GM12875 (cell line): ENCODE measurements around the gene SLC16A12.

ENCODE experiments used
- H3K4me3 ChIP-seq: one replicate; pipeline ENCODE4 v1.5.1; 2011; ENCODE audit warnings: low read depth, low read length, control low read depth
- TF ChIP-seq, protein P1 (sequence below): IDR thresholded peaks from 2 replicates; pipeline ENCODE4 v1.5.1; 2011; ENCODE audit warnings: low read depth, mild to moderate bottlenecking, control low read depth, inconsistent platforms, low read length, moderate library complexity, borderline replicate concordance; ENCODE audit not compliant: insufficient read depth

The SLC16A12 gene, protein sequence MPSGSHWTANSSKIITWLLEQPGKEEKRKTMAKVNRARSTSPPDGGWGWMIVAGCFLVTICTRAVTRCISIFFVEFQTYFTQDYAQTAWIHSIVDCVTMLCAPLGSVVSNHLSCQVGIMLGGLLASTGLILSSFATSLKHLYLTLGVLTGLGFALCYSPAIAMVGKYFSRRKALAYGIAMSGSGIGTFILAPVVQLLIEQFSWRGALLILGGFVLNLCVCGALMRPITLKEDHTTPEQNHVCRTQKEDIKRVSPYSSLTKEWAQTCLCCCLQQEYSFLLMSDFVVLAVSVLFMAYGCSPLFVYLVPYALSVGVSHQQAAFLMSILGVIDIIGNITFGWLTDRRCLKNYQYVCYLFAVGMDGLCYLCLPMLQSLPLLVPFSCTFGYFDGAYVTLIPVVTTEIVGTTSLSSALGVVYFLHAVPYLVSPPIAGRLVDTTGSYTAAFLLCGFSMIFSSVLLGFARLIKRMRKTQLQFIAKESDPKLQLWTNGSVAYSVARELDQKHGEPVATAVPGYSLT

DNA sequence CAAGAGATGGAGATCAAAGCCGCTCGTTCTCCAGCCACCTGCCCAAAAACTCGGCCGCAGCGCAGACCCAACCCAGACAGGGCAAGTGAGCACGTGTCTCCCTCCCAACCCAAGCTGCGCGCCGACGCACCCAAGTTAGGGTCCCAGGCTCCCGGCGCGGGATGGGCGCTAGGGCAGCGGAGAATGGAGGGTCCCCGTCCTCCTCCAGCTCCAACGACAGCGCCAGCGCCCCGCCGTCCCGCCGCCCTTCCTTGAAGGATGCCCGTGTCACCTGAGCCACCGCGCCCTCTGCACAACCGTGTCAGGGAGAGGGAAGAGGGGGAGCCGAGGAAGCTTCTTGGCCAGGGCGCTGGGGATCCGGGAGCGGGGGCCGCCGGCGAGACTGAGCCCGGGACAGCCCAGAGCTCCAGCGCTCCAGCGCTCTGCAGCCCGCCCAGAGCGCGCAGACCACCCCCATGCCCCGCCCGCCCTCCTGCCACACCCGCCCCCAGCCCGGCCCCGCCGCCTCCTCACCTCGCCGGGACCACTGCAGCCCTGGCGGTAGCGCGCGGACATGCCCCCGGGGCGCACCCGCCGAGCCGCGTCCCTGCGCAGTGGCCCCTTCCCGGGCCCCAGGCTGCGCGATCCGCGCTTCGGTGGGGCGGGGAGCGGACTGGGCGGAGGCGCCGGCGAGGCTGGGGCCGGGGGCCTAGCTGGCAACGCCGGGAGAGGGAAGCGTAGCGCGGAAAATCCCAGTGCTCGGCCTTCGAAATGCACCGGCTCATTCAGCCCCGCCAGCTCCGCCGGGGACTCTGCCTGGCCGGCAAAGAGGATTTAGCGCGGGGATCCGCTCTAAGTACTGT, at the start of gene SLC16A12:
Gene SLC16A12 (minus strand): TSS at position 424 of the 842 bp plus-strand sequence. CDS start 73,016 bp downstream, outside the sequence.
- H3K4me3 ChIP-seq: no peak within 1 kb of the TSS
- TF ChIP-seq, protein P1, sequence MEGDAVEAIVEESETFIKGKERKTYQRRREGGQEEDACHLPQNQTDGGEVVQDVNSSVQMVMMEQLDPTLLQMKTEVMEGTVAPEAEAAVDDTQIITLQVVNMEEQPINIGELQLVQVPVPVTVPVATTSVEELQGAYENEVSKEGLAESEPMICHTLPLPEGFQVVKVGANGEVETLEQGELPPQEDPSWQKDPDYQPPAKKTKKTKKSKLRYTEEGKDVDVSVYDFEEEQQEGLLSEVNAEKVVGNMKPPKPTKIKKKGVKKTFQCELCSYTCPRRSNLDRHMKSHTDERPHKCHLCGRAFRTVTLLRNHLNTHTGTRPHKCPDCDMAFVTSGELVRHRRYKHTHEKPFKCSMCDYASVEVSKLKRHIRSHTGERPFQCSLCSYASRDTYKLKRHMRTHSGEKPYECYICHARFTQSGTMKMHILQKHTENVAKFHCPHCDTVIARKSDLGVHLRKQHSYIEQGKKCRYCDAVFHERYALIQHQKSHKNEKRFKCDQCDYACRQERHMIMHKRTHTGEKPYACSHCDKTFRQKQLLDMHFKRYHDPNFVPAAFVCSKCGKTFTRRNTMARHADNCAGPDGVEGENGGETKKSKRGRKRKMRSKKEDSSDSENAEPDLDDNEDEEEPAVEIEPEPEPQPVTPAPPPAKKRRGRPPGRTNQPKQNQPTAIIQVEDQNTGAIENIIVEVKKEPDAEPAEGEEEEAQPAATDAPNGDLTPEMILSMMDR: no peak

DNA sequence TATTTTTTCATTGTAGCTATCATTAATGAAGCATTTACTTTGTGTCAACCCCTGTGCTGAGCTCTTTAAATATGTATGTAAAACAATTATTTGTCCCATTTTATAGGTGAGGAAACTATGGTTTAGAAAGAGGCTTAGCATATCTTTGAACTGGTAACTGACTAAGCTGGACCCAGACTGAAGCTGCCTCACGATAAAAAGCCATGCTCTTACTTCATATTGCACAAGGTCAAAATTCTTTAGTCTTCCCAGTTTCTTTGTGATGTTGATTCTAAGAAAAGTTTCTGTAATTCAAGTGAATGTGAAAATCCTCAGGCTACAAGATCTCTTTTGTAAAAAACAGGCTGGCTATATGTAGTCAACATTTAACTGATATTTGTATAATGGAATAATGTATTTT, 46.6 kb upstream of the SLC16A12 start:
- TF ChIP-seq, protein P1: no peak
- H3K4me3 ChIP-seq: no peak overlapping the region

DNA sequence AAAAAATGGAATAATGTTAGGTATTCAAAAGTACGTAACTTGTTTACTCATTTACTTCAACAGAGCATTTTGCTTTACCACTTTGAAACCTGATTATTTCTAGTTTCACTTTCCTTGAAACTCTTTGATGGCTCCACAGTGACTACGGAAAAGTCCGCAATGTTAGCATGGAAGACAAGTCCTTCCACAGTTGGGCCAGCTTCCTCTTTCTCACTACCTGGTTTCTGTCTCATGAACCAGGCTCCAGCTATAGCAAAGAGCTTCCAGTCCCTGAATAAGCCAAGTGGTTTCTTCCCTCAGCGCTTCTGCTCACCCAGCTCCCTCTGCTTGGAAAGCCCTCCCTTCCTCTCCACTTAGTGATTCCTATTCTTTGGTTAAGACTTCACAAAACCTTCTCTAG, 44.8 kb upstream of the SLC16A12 start:
- no peak overlapping the region for H3K4me3 ChIP-seq
- TF ChIP-seq, protein P1: no peak

DNA sequence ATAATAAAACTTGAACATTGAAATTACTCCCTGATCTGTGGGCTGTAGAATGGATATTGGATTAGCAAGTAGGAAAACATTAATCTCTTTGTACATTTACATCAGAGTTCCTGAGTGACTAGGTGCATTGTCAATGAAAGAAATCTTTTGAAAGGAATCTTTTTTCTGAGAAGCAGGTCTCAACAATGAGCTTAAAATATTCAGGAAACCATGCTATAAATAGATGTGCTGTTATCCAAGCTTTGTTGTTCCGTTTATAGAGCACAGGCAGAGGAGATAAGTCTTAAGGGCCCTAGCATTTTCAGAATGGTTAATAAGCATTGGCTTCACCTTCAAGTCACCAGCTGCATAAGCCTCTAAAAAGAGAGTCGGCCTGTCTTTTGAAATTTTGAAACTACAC, 41.3 kb upstream of the SLC16A12 start:
- TF ChIP-seq, protein P1: no peak

DNA sequence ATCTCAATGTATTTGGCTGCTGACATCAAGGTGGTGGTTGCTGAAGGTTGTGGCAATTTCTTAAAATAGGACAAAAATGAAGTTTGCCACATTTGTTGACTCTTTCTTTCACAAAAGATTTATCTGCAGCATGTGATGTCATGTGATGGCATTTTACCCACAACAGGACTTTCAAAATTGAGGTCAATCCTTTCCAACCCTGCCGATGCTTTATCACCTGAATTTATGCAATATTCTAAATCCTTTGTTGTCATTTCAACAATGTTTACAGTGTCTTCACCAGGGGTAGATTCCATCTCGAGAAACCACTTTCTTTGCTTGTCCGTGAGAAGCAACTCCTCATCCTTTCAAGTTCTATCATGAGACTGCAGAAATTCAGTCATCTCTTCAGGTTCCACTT, 40.6 kb upstream of the SLC16A12 start:
- TF ChIP-seq, protein P1: no peak
- no peak overlapping the region for H3K4me3 ChIP-seq

More for the DNA sequence above, 41.3 kb upstream of the SLC16A12 start:
- no peak overlapping the region for H3K4me3 ChIP-seq

DNA sequence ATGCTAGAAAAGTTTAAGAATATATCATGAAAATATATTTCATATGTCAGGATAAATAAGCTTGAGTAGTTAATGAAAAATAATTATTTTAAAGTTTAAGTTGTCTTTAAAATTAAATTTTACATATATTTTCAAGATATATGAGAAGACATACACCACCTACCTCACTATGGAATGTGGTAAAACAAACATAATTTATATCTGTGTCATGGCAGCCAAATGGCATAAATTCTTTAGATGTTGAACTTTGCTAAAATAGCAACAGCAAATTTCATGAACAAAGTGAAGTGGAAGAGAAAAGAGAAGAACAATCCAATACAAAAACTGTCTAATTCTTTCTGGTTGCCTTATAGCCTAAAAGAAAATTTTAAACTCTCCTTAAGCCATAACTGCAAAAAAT, 39.6 kb upstream of the SLC16A12 start:
- TF ChIP-seq, protein P1: no peak
- no peak overlapping the region for H3K4me3 ChIP-seq
